AG04449 (cell line): ENCODE results near the gene MX1.

Experiments
- CTCF ChIA-PET: fragments of 350-600 bp; formaldehyde crosslinking; extraction: SDS; loops from one replicate; lab custom pipeline; 2021; ENCODE audit warnings: antibody characterized with exemption; lab: Yijun Ruan, JAX
- POLR2A ChIA-PET: fragments of 400-600, 350-600 bp; formaldehyde crosslinking; extraction: SDS; loops from one replicate; lab custom pipeline; 2020; ENCODE audit warnings: antibody characterized with exemption, inconsistent platforms; lab: Yijun Ruan, JAX
- DNase-seq: peaks from one replicate; pipeline ENCODE4 v3.0.0-alpha.2; 2010; ENCODE audit warnings: low read depth, low spot score
- H3K4me3 ChIP-seq: 2 replicates; pipeline ENCODE4 v1.5.1; 2011; ENCODE audit warnings: low read depth, mild to moderate bottlenecking, control low read depth, low read length
- TF ChIP-seq, protein P1 (sequence below): IDR thresholded peaks from one replicate; pipeline ENCODE4 v1.5.1; 2011; ENCODE audit warnings: mild to moderate bottlenecking, moderate library complexity, low read length, control low read depth, inconsistent platforms; ENCODE audit not compliant: insufficient read depth; ENCODE audit errors: missing control alignments

Gene MX1

DNA sequence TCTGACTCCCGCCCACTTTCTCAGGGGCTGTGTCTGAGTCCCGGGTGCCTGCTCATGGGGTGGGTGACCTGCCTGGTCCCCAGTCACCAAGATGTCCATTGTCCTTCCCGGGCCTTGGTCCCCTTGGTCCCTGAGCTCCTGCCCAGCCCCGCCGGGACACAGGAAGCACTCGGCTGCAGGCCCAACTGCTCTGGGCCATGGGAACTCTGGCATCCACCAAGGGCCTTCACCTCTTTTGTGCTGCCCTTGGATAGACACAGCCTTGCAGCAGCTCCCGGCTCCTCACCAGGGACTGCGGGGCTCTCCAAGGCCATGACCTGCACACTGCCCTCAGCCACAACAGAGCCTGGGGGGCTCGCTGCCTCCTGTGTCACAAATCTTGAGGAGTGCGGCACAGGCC is 22.1 kb upstream of the MX1 start:
- ChIA-PET CTCF (no interaction called here), POLR2A (no interaction called here)

GRCh38 chr21:41405321-41405720 is 20.7 kb upstream of the MX1 start:
- TF ChIP-seq, protein P1, sequence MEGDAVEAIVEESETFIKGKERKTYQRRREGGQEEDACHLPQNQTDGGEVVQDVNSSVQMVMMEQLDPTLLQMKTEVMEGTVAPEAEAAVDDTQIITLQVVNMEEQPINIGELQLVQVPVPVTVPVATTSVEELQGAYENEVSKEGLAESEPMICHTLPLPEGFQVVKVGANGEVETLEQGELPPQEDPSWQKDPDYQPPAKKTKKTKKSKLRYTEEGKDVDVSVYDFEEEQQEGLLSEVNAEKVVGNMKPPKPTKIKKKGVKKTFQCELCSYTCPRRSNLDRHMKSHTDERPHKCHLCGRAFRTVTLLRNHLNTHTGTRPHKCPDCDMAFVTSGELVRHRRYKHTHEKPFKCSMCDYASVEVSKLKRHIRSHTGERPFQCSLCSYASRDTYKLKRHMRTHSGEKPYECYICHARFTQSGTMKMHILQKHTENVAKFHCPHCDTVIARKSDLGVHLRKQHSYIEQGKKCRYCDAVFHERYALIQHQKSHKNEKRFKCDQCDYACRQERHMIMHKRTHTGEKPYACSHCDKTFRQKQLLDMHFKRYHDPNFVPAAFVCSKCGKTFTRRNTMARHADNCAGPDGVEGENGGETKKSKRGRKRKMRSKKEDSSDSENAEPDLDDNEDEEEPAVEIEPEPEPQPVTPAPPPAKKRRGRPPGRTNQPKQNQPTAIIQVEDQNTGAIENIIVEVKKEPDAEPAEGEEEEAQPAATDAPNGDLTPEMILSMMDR: no peak
- ChIA-PET POLR2A (no interaction called here), CTCF (no interaction called here)
- no peak overlapping the region for H3K4me3 ChIP-seq
- DNase-seq: no peak

More for the DNA sequence above, 22.1 kb upstream of the MX1 start:
- TF ChIP-seq, protein P1: no peak
- no peak overlapping the region for H3K4me3 ChIP-seq
- no peak for DNase-seq

DNA sequence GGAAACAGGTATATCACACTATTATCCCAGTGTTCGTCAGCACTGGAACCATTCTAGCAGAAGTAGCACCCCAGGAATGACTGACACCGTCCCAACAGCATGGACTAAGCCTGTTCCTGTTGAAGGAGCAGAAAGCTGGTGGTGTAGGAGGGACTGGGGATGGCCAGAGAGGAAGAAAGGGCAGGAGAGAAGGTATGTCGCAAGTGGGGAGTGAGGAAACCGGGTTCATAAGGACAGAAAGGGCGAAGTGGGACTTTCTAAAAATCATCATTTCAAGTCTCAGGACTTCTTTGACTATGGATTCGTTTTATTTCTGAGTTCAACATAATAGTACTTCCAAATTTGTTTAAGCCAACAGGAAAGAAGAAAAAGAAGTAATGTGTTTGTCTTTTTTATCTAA is 19.7 kb upstream of the MX1 start:
- TF ChIP-seq, protein P1: no peak
- no peak overlapping the region for H3K4me3 ChIP-seq
- CTCF ChIA-PET: no interaction called here
- POLR2A ChIA-PET: no interaction called here
- no peak for DNase-seq

GRCh38 chr21:41407541-41408460 is 18.2 kb upstream of the MX1 start:
- TF ChIP-seq, protein P1: no peak
- ChIA-PET CTCF (no interaction called here), POLR2A (no interaction called here)
- H3K4me3 ChIP-seq: no peak overlapping the region
- DNase-seq: no peak

GRCh38 chr21:41410361-41410760 is 15.7 kb upstream of the MX1 start:
- POLR2A ChIA-PET: no interaction called here
- H3K4me3 ChIP-seq: no peak overlapping the region
- CTCF ChIA-PET: no interaction called here
- TF ChIP-seq, protein P1: no peak
- no peak for DNase-seq

- POLR2A ChIA-PET: no interaction called here
- TF ChIP-seq, protein P1: no peak
- CTCF ChIA-PET: interaction anchor here (1.3 to 1.7 kb wide), 3 partner anchors 8 to 406 kb away, joined by 3 read pairs; no protein-coding TSS in a partner anchor
- H3K4me3 ChIP-seq: no peak overlapping the region
- DNase-seq: no peak
These were observed 15.1 kb upstream of the MX1 start for GRCh38 chr21:41410767-41411448.
